ENCODE measurements around the gene EPAS1.
"Not testable (repeated sequence)": the region's sequence is repeated elsewhere in the genome, so short reads cannot be mapped to it uniquely, and the experiment has no call there.

Gene EPAS1

GRCh38 chr2:46383784-46384456 lies 86.7 kb downstream of the EPAS1 start:
- DNase-seq (ENCODE audit: low spot score), result no peak

DNA sequence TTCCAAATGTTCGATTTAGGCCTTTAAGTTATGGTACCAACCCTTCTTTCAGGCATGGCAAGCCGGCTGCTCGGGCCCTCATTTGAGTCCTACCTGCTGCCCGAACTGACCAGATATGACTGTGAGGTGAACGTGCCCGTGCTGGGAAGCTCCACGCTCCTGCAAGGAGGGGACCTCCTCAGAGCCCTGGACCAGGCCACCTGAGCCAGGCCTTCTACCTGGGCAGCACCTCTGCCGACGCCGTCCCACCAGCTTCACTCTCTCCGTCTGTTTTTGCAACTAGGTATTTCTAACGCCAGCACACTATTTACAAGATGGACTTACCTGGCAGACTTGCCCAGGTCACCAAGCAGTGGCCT lies 87.2 kb downstream of the EPAS1 start:
- DNase-seq (ENCODE audit: low spot score), result no peak

- DNase-seq (ENCODE audit: low spot score), result no peak
These were observed 88.8 kb downstream of the EPAS1 start for GRCh38 chr2:46385786-46386577.

DNA sequence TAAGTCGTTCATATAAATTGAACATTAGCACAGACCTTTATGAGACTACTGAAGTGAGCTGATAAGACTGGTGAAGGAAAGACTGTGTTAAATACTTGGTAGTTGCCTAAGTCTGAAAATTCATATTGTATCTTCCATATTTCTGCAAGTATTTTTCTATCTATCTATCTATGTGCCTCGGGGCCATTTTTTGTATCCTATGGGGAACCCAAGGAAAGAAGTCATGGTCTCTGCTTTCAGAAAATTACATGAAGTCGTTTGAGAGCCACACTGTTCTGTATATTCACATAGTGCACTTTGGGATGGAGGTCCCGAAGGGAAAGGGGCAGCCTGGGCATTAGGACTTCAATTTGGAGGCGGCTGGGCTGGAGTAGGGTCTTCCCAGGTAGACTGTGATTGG lies 89.6 kb downstream of the EPAS1 start:
- no peak for DNase-seq (ENCODE audit: low spot score)

GRCh38 chr2:46387292-46387691 lies 90.1 kb downstream of the EPAS1 start:
- DNase-seq (ENCODE audit: low spot score), result no peak

GRCh38 chr2:46387886-46388515 lies 90.8 kb downstream of the EPAS1 start:
- peak; percentile 89 for DNase-seq (ENCODE audit: low spot score)

DNA sequence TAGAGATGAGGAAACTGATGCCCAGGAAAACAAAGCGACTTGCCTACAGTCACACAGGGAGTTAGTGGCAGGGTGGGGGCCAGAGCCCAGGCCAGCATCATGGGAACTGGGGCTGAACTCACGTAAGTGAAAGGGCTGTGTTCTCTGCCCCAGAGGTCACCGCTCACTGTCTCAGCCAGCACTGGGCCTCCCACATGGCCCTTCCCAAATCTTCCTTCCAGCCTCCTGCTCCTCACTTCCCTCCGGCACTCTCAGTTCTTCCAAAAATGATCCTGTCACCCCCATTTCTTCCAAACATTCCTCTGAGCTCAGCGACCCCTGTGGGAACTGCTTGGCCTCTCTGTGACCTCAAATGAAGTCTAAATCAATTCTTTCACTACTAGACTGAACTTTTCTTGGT lies 91.7 kb downstream of the EPAS1 start:
- DNase-seq (ENCODE audit: low spot score), result no peak

GRCh38 chr2:46389417-46389916 lies 92.3 kb downstream of the EPAS1 start:
- no peak for DNase-seq (ENCODE audit: low spot score)

DNA sequence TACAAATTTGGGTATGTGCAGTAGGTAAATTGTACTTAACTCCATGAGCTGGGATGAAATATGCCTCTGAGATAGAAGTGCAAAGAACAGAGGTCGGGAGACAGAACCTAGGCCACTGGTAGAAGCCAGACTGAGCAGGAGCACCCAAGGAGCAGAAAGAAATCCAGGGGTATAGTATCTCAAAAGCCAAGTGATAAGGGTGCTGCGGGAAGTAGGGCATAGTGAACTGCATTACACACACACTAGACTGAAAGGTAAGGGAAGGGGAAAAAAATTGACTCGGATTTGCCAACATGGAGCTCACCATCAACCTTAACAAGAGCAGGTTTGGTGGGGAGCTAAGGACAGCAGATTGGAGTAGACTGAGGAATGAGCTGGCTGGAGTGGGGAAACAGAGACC lies 92.8 kb downstream of the EPAS1 start:
- no peak for DNase-seq (ENCODE audit: low spot score)

DNA sequence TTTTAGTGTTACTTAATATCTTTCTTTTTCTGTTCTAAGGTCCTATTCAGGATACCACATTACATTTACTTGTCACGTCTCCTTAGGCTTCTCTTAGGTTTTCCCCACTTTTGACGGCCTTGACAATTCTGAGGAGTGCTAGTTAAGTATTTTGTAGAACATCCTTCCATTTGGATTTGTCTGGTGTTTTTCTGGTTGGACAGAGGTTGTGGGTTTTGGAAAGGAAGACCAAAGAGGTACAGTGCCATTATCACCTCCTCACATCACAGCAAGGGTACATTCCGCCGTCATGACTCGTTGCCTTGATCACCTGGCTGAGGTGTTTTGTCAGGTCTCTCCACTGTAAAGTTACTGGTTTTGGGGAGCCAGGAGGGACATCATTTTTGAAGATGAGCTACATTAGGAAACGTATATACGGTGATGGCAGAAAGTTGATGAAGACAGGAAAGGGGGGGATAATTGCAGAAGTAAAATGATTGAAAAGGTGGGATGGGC lies 93.7 kb downstream of the EPAS1 start:
- DNase-seq (ENCODE audit: low spot score), result no peak

DNA sequence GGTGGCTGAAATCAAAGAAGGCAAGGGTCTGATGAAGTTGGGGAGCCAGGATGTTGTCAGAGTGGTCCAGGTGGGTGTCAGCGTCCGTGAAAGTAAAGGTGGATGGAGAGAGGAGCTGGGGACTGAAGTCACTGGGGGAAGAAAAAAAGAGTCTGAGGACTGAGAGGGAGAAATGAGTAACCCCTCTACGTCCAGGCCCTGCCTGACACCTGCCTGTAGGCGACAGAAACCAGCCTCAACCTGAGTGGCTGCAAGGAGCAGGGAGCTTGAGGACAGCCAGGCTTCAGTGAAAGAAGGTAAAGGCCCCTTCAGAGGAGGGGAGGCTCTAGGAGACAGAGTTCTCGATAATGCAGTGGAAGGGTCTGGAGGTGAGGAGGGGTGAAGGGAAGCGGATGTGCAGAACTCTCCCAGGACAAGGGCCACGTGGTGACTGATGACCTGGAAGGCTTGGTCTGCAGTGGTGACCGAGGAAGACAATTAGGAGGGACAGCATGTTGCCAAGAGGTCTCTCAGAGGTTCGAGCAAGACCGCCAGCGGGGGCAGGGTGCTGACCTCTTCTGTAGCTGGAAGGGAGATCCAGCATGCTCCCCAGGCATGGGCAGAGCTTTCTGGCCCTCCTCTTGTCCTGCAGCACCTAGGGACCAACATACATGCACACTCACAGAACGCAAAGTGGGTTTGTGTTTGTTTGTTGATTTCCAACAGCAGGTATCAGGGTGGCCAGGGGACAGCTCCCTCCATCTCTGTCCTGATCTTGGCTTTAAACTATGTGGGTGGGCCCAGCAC lies 95.5 kb downstream of the EPAS1 start:
- DNase-seq (ENCODE audit: low spot score), result no peak

DNA sequence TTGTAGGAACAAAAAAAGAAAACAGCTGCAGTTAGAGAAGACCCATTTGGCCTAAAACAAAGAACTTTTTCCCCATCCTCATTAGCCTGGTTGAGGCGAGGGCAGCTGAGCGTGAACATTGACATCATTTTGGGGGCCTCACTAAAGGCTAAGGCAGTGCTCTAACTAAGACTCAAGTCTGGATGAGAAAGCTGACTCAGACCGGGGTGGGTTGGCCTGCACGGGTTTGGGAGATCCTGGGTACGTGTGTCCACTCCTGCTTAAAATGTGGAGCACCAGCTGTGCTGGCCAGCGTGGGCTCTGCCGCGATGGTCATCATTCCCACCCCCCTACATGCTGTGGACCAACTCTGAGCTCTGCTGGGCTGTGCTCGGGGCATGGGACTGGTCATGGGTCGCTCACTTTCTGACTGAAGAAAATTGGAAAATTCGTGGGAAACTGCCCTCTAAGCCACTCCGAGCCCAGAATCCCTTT lies 96.2 kb downstream of the EPAS1 start:
- no peak for DNase-seq (ENCODE audit: low spot score)

DNA sequence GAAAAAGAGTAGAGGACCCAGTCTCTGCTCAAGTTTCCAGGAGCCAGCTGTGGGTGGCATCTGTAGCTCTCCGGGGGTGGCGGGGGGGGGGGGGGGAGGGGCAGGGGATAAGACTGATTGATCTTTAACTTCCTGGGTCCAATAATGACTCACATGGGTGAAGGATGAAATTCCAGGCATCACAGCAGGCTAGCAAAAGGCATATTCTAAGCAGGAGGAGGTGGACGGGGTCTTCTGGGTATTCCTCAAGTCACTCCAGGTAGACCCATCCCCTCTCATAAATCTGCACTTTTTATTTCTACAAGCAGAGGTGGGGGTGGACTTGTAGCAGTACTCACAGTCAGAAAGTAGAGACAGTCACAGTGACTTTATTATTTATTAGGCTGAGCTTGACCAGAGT lies 96.7 kb downstream of the EPAS1 start:
- no peak for DNase-seq (ENCODE audit: low spot score)

- DNase-seq (ENCODE audit: low spot score), result no peak
These were observed 97.7 kb downstream of the EPAS1 start for GRCh38 chr2:46394649-46395510.

DNA sequence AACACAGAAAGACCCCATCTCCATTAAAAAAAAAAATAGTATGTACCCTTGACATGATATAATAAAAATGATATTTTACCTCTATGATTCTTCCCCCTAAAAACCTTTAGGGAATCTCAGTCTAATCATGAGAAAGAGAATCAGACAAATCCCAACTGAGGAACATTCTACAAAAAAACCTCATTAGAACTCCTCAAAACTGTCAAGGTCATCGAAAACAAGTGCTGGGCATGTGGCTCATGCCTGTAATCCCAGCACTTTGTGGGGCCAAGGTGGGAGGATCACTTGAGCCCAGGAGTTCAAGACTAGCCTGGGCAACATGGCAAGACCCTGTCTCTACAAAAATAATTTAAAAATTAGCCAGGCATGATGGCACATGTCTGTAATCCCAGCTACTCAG lies 98.5 kb downstream of the EPAS1 start:
- not testable (repeated sequence) for DNase-seq (ENCODE audit: low spot score)

DNA sequence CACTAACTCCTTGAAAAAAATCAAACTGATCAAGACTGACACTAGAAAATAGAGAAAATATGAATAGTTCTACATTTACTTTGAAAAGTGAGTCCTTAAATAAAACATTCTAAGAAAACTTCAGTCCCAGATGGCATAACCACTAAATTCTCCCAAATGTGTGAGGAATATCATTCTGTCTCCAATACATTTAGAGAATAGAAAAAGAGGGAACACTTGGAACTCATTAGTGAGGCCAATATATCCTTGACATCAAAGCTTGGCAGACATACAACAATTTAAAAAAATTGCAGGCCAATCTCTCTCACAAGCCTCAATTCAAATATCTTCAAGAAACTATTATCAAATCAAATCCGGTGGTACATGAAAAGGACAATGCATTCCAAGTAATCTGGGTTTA lies 102.8 kb downstream of the EPAS1 start:
- DNase-seq (ENCODE audit: low spot score), result no peak

GRCh38 chr2:46402874-46403273 lies 105.7 kb downstream of the EPAS1 start:
- DNase-seq (ENCODE audit: low spot score), result no peak

- no peak for DNase-seq (ENCODE audit: low spot score)
These were observed 107.1 kb downstream of the EPAS1 start for GRCh38 chr2:46404181-46404759.

DNA sequence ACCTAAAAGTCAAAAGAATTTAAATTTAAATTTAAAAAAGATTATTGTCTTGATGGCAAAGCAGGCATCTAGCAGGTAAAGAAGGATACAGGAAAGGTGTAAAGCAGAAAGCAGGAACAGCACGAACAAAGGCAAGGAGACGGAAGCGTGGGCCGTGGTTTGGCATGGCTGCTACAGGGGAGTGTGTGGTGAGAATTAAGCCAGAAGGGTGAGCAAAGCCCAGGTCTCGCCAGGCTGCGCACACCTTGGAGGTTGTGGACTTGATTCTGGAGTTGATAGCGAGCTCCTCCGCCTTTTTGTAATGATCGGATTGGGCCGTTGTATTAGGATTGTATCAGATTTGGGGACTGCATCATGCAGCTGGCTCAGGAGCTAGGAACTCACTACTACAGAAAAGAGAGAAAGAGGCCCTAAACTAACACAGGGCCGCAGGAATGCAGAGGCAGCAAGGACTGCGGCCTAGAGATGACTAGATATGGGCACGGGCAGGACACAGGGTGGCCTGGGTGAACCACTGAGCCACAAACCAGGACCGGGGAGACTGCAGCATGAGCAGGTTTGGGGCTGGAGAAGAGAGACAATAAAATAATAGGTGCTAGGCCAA lies 110.7 kb downstream of the EPAS1 start:
- no peak for DNase-seq (ENCODE audit: low spot score)

DNA sequence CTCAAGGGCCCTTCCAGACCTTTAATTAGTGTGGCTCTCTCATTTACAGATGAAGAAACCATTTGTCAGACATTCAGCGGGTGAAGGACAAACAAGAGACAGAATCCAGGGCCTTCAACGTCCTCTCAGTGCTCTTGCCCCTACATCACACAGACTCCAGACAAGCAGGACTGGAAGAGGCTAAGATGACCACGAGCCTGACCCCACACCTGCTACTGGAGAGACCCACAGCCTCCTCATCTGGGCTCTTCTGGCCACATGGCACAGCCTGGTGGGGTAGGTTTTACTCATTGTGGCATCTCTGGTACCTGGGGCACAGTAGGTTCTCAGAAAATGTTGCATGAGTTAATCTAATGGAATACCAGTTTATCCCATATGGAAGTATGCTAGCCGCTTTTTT lies 112.5 kb downstream of the EPAS1 start:
- no peak for DNase-seq (ENCODE audit: low spot score)

All from Ammon's horn (tissue), 1 donor.